Lower leg skin (tissue), 3 donors: ENCODE data around the gene FAM124B.

ENCODE experiments used
- CTCF ChIP-seq, 3 donors: fragments of 450-650 bp; IDR thresholded peaks; one replicate each; pipeline ENCODE4 v1.5.1; 2016; ENCODE audit warnings: antibody characterized with exemption in 3 of 3, mild to moderate bottlenecking in 3 of 3, moderate library complexity in 2 of 3
- POLR2A ChIP-seq, 2 donors: fragments of 450-650 bp; IDR thresholded peaks; one replicate each; pipeline ENCODE4 v1.6.1; 2016 to 2017; ENCODE audit warnings: antibody characterized with exemption in 2 of 2, mild to moderate bottlenecking in 1 of 2, moderate library complexity in 1 of 2

GRCh38 chr2:224395620-224396390 is 6.1 kb downstream of the FAM124B start:
- TF ChIP-seq CTCF (IDR thresholded peaks at IDR 0.05) (no peak), POLR2A (IDR thresholded peaks at IDR 0.05) (no peak)
